HG02981 (cell line): Measurements from ENCODE around the gene RASGRP3.

Experiments
- ATAC-seq: cut with Tn5 transposase; IDR thresholded peaks from one replicate; pipeline ENCODE4 v1.9.1; 2021; ENCODE audit warnings: mild to moderate bottlenecking, moderate library complexity; ENCODE audit not compliant: unreplicated experiment

Gene RASGRP3

DNA sequence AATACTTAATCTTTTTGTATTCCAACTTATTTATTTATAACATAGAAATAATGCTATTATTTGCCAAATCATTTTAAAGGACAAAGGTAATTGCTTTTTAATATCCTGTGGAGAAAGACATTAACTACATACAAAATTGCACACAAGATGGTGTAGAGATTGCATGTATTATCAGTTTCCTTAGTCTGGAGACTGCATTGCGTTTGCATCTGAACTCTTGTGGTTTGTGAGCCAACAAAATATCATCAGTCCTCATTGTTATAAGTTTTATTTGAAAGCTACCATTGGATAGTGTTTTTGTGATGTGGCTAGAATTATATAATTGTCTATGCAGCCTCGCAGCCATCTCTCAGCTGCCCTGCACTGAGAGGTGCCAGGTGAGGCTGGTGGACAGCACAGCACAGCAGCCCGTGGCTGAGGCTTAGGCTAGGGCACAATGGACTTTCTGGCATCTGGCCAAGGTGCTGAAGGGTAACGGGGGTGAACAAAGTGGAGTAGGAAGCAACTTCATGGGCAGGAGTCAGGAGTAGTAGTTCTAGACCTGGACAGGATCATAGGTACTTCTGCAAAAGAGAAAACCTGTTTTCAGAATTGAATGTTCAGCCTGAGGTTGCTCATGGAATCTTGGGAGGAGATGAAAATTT, 15.1 kb downstream of the RASGRP3 start:
- ATAC-seq: no peak

DNA sequence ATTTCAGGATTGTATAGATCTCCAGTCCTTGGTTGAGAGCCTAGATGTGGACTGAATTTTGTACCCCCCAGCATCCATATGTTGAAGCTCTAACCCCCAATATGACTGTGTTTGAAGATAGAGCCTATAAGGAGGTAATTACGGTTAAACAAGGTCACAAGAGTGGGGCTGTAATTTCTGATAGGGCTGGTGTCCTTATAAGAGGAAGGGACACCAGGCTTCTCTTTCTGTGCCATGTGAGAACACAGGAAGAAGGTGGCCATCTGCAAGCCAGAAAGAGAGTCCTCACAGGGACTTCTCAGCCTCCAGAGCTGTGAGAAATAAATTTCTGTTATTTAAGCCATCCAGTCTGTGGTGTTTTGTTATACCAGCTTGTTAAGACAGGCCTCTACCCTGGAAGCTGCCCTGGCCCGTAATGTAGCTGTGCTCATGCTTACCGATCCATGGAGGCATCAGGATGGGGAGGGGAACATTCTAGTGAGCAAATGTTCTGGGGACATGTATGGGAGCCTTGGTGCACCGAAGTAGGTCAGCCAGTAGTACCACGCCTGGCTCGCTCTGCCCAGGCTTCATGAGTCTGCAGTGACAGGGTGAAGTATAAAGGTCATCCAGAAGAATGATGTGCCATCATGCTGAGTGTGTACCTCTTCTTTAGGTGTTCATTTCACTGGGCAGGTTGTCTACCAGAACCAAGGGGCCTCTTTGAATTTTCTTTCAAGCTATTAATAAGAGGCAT, 16.1 kb downstream of the RASGRP3 start:
- no peak for ATAC-seq

DNA sequence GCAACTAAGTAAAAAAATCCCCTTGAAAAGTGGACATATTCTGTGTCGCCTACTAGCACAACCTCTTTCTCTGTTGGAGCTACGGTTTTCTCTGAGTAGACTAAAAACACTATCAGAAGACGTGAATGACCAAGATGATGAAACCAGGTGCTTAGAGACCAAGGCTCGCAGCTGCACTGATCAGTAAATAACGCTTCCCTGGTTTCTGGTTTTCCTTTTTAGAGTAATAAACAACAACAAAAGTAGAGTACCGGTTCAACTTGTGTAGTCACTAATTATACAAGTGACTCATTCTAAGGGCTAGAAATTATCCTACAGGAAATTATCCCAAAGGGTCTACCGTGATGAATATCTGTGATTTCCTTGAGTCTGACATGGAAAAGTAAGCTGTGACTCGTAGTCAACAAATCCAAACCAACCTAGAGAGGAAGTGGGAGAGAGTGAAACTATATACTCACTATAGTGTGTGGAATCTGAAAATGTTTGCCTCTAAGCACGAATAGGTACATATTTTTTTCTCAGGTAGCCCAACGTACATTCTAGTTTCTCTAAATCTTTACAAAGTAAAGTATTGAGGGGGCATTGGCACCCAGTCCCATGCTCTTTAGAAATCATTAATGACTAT, 17.8 kb downstream of the RASGRP3 start:
- ATAC-seq: peak; percentile 60

DNA sequence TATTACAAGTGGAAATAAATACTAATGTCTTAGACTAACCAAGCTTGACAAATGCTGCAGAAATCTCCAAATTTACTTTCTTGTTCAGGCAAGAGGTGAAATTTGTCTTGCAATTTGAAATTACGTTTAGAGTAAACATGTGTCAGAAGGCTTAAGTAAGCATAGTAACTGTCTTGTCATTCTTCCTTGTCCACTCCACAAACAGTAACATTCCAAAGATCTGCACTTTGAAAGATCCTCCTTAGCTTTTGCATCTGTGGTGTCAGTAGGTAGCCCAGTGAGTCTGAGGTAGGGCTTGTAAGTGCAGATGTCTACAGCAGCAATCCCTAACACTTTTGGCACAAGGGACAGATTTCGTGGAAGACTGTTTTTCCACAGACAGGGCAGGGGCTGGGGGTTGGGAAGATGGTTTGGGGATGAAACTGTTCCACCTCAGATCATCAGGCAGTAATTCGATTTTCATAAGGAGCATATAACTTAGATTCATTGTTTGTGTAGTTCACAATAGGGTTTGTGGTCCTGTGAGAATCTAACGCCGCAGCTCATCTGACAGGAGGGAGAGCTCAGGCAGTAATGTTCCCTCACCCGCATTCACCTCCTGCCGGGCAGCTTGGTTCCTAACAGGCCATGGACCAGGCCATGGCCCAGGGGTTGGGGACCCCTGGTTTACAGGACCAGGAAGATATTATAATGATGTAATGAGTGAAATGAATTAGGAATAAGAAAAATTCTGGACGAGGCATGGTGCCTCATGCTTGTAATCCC, 18.6 kb downstream of the RASGRP3 start:
- no peak for ATAC-seq

DNA sequence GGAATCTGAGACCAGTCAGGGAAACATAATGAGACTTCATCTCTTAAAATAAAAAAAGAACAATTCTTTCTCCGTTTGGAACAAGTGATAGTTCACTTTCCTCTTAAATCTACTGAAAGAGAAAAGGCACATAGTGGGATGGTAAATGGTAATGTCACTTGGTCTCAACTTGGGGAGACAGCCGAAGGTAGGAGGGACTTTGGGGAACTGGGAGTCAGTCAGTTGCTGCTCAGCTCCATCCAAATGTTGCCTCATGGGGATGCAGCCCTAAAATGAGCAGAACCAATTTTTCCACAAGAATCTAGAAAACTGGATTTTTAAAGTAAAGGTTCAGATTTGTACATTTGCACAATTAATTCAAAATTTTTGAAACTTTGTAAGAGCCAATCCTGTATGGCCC, 19.2 kb downstream of the RASGRP3 start:
- no peak for ATAC-seq

DNA sequence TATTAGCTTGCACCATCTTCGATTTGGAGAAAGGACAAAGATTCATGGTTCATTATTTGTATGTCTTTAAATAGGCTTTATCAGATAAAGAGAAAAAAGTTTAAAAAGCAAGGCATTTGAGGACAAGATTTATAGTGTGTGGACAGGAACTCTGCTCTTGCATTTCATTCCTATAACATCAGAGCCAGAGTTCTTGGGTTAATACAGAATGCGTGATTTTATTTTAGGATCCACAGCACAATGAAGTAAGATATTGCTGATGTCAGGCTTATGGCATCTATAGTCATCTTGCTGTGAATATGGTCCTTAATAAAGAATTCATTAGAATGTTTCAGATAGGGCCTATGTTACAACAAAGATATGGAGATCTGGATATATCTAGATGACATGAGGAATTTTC, 19.7 kb downstream of the RASGRP3 start:
- no peak for ATAC-seq

DNA sequence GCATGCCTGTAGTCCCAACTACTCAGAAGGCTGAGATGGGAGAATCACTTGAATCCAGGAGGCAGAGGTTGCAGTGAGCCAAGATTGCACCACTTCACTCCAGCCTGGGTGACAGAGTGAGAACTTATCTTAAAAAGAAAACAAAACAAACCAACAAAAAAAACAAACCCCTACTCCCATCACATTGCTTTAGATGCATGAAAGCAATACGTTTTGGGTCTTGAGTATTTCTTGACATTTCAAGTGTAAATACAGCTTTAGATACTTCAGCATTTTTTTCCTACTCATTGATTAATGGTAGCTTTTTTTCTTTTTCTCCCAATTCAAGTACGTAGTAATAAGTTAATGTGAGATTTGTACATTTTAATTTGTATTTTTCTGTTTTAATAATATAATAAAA, 20.3 kb downstream of the RASGRP3 start:
- no peak for ATAC-seq

DNA sequence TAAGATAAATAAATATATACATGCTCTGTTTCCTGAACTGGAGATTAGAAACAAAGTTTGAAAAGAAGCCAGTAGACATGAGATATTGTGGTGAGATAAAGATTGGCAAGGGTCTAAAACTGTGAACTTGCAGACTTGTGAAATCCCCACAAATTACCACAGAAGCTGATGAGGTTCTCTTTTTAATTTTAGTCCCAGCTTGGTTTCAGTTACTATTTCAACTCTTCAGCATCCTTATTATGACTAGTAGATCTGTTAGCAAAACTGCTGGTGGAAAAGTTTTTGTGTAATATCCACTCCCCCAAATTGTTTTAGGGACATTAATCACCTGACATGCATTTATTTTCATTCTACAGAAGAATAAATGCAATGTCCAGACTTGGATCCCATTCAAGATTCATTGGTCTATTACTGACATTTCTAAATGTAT, 20.8 kb downstream of the RASGRP3 start:
- ATAC-seq: peak; percentile 41

DNA sequence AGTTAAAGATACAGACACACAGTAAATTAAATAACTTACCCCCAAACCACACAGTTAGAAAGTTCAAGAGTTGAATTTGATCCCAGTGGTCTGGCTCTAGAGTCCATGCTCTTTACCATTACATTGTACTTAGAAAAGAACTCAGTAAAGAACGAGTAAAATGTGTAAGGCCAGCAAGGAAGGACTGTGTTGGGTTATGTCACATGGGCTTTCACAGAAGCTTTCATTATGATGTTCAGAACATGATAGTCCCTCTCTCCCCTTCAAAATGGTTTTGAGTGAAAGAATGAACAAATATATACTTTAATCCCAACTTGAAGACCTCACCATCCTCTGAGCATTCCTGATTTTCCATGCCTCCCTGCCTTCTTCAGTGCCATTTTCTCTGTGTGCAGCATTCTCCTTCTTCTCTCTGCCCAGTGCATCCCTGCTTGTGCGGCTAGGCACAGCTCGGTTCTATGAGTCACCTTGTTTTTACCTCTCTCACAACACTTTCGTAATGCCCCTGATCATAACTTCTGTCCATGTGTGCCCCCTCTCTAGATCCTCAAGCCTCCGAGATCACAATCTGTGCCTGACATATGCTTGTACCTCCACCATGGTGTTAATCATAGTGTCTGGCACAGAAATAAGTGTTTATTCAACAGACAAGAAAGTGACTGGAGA, 22.0 kb downstream of the RASGRP3 start:
- ATAC-seq: peak; percentile 24

DNA sequence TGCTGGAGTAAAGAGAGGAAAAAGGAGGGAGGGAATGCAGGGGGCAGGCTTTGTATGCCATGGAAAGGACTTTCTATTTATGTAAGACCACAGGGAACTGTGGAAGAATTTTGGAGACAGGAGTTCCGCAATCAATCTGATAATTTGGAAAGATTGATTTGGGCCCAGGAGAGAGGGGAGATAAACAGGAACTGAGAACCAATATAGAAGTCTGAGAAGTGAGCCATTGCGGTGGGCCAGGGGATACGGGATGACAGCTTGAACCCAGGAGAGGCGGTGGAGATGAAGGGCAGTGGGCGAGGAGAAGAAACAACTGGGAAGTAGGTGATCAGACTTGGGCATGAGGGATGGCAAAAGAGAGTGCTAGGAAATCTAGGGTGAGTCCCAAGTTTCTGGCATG, 23.7 kb downstream of the RASGRP3 start:
- no peak for ATAC-seq

DNA sequence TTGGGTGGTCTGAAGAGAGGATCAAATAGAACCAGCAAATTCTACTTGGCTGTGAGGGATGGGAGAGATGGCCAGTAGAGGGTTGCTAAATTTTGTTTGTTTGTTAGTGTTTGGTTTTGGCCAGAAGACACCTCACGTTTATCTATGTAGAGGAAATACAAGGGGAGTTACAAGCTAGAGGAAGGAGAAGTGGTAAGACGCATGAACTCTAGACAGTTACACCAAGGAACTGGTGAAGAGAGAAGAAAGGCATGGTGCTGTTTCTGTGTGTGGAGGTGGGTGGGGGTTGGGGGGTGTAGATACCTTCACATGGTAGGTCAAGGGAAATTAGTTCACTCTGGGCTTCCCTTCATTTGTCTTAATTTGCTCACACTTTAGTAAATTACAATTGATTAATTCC, 25.6 kb downstream of the RASGRP3 start:
- no peak for ATAC-seq

DNA sequence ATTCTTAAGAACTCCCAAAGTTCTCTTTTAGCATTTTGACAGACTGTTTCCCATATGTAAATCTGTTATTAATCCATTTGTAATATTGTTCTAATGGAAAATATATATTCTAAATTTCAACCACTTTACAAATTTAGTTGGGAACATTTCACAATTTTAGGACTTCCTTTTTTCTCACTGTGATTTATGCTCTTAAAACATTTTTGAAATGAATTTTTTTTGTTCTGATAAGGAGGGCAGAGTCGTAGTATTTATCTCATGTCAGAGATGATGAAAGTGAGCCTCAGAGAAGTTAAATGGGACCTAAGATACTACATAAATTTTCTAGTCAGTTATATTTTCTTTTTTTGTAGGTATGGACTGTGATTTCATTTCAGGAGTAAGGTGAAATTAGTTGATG, 26.6 kb downstream of the RASGRP3 start:
- ATAC-seq: no peak

DNA sequence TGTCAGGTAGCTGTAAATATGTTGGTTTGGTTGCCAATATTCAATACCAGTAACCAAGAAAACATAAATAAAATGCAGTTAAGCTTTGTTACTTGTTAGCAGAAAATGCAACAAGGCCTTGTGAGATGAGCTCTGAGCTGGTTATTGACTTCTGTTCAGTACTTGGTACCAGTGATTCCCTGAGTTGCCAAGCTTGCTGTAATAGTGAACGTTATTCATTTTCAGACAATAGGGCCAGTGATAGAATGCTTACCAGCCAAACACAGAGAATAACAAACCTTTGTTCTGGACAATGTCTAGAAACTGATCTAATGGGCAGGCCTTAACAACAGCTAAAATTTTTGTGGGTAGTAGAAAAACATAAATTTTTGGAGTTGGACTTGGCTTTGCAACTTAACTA, 29.5 kb downstream of the RASGRP3 start:
- ATAC-seq: no peak

DNA sequence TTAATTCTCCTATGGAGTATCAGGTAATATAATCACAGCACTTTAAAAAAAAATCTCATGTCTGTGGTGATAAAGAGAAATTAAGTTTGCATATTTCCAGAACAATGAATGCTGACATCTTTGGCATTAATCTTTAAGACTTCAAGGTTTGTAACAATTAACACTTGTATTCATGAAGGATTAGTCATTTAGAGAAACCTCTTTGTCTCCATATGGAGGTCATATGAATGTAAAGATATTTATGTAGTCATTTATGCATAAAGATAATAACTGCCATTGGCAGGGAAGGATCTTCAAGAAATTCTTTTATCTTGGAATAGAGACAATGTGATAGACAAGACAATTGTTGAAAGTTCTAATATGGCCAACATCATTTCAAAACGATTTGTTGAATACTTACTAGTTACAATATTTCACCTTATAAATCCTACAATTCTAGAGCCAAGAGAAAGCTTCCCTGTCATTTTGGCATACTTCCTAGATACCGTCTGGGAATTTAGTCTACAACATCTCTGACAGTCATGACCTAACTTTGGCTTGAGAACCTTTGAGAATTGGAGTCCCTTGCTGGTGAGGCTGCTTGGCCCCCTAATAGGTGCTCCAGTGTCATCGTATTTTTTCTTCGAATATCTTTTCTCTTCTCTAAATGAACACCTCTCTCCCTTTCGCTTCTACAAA, 33.6 kb downstream of the RASGRP3 start:
- ATAC-seq: no peak

DNA sequence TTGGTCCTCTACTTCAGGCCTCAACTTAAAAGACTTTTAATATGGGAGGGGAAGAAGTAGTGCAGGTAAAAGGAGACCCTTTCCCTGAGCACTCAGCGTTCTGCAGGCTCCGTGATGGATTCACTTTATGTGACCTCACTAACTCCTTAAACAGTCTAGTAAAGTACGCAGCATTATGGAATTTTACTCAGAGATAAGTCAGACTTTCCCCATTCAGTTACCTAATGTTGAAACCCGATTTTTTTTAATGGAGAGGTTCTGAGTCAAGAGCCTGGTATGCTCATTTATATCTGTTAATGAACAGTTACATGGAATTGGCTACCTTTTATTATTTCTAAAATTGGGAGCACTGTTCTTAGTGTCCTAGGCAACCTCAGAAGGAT, 34.1 kb downstream of the RASGRP3 start:
- ATAC-seq: no peak

DNA sequence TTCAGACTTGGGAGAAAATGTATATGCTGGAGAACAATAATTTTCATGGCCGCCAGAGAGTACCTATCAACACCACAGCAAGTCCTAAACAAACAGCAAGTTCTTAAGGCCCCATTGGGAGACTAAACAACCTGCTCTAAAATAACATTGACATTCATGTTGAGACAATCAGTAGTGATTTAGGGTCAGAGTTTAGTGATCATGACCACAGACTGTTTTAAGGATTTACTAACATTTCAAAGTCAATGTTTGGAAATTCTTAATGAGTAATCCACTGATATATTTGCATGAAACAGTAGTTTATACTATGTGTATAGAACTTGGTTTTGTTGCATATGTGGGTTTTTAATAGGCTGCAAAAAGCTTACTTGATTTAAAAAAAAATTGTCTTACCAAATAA, 34.7 kb downstream of the RASGRP3 start:
- no peak for ATAC-seq

DNA sequence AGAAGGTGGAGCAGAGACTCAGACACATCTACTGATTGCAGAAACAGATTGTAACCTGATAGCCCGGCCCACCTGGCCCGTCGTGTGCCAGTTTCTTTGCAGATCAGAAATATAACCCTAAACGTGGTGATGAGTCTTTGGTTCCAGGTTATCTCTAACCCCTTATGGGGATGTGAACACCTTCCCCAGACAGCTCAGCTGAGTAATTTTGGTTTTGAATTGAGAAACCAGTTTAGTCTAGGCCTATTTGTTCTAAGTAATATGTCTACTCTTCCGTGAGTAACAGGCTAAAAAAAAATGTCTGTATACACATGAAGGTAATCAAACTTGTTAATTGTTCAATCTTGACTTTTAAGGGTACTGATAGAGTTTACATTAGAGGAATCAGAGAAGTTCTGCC, 35.7 kb downstream of the RASGRP3 start:
- ATAC-seq: no peak

DNA sequence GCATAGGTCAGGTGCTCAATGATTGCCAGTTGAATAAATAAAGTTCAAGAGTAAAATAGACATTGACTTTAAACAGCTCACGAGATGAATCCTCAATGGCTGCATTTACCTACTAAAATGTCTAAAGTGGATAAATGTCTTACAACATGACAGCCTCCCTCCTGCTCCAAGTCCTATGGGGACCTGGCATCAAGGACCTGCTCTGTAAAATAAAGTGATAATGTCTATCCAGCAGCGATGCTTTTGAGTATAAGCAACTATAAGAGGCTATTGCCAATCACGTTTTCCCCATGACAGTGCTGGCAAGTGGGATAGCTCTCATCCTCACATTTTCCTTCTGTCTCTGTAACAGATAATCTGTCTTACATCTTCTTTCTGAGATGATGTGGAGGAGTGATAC, 37.0 kb downstream of the RASGRP3 start:
- ATAC-seq: no peak

DNA sequence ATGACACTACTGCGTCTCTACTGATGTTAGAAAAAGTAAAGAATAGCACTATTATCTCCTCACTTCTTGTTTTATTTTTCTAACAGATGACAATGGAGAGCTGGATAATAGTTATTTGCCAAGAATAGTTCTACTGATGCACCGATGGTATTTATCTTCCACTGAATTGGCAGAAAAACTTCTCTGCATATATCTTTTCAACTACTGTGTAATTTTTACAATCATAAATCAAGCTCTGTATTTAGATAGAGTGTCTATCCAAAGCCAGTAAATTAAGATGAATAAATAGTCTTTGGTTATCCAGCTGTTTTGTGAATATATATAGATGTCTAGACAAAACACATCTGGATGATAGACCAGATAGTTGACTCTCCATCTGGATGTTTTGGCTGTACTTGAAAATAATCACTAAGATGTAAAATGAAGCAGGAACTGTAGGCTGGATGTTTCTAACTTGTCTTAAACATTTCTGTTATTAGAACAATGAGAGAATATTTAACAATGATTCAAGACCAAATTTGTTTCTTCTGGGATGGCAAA, 40.1 kb downstream of the RASGRP3 start:
- ATAC-seq: no peak

DNA sequence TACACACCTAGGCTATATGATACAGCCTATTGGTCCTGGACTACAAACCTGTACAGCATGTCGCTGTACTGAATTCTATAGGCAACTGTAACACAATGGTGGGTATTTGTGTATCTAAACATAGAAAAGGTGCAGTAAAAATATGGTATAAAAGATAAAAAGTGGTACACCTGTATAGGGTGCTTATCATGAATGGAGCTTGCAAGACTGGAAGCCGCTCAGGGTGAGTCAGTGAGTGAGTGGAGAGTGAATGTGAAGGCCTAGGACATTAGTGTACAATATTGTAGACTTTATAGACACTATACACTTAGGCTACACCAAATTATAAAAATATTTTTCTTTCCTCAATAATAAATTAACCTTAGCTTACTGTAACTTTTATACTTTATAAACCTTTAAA, 41.8 kb downstream of the RASGRP3 start:
- no peak for ATAC-seq
